Prostate gland (tissue), 2 donors: ENCODE data around the gene TMEM126B. TPM values are rescaled to one million over a fixed set of nuclear protein-coding genes. Genes with fewer than 3 reads are reported as not detected.

Experiments
- DNase-seq: peaks from one replicate; pipeline ENCODE4 v3.0.0-alpha.2; 2019; ENCODE audit warnings: low spot score
- H3K27ac ChIP-seq, 2 donors: fragments of 200-600 bp; sonication (generic); 2 replicates each; pipeline ENCODE4 v1.5.1; 2017 to 2019
- H3K27me3 ChIP-seq: fragments of 200-600 bp; sonication (generic); replicated peaks from 2 replicates; pipeline ENCODE4 v1.5.1; 2019; ENCODE audit not compliant: insufficient read depth
- H3K36me3 ChIP-seq, 2 donors: fragments of 200-600 bp; sonication (generic); 1 replicate in 1 of 2; 2 replicates in 1 of 2; pipeline versions ENCODE4 v1.5.1 to v1.8.1; 2017 to 2019
- H3K4me1 ChIP-seq: fragments of 200-600 bp; sonication (generic); replicated peaks from 2 replicates; pipeline ENCODE4 v1.5.1; 2019
- H3K4me3 ChIP-seq, 2 donors: fragments of 200-600 bp; sonication (generic); 2 replicates each; pipeline ENCODE4 v1.5.1; 2017 to 2019
- H3K9me3 ChIP-seq: fragments of 200-600 bp; sonication (generic); 2 replicates; pipeline ENCODE4 v1.5.1; 2017
- POLR2A ChIP-seq: fragments of 450-650 bp; IDR thresholded peaks from one replicate; pipeline ENCODE4 v1.6.1; 2016; ENCODE audit warnings: antibody characterized with exemption, mild to moderate bottlenecking
- POLR2AphosphoS5 ChIP-seq: sonication (generic); formaldehyde crosslinking; IDR thresholded peaks from one replicate; pipeline ENCODE4 v1.6.1; 2017; ENCODE audit warnings: antibody characterized with exemption
- WGBS: methylation state at CpG from one replicate; pipeline ENCODE4 v1.1.5; 2018; 5-methylcytosine and 5-hydroxymethylcytosine counted together
- intact Hi-C: fragments of 100-400 bp; cut with DNase I; formaldehyde crosslinking; loops from one replicate; pipeline ENCODE4 v1.14.2; 2022
- total RNA-seq, 2 donors: library from RNA; depleted of rRNA; stranded (reverse); fragments of >200 nt; gene quantifications; one replicate each; pipeline ENCODE4 v1.1.0, GENCODE V29; 2016
- TF ChIP-seq, protein P1 (sequence below), 4 experiments: fragments of 200-600 bp in 2 of 4; fragments of 450-650 bp in 2 of 4; sonication (generic) in 2 of 4; IDR thresholded peaks; 1 replicate in 3 of 4; 2 replicates in 1 of 4; pipeline ENCODE4 v1.5.1; 2016 to 2019; ENCODE audit warnings: antibody characterized with exemption in 4 of 4, mild to moderate bottlenecking in 2 of 4, moderate library complexity in 2 of 4

The TMEM126B gene
- total RNA-seq, 2 donors from 2014 or later: 30.0 to 38.3 TPM

DNA sequence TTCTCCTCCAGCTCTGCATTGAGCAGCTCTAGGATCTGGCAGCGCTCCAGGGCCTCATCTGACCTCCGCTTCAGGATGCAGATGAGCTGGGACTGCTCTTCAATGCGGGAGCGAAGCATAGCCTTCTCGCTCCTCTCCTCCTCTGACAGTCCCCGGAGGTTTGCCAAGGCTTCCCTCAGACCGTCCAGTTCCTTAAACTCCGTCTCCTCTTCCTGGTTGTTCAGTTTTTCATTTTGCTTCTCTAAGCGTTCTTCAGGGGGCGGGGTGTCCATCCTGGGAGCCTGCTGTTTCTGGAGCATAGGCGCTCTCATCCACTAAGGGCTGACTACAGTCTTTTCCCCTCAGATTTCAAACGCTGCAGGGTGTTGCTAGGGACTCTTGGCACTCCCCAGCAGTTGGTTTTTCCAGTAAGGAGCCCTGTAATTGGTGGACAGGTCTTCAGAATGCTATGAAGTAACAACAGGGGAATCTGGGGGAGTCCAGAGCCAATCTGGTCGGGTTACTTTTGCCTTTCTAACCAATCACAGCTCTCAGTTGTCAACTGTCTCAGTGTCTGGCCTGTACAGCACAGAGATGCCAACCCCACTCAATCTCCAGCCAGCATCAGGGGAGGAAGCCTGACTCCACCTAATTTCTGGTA, 57.5 kb downstream of the TMEM126B start, which contains the start of gene CCDC89:
TSS of gene CCDC89 (minus strand) at position 376 of the 640 bp plus-strand sequence. CDS start at position 311, 65 bp downstream.
- TF ChIP-seq POLR2AphosphoS5: peak; percentile 26
- no peak for TF ChIP-seq POLR2A
- TF ChIP-seq, protein P1, sequence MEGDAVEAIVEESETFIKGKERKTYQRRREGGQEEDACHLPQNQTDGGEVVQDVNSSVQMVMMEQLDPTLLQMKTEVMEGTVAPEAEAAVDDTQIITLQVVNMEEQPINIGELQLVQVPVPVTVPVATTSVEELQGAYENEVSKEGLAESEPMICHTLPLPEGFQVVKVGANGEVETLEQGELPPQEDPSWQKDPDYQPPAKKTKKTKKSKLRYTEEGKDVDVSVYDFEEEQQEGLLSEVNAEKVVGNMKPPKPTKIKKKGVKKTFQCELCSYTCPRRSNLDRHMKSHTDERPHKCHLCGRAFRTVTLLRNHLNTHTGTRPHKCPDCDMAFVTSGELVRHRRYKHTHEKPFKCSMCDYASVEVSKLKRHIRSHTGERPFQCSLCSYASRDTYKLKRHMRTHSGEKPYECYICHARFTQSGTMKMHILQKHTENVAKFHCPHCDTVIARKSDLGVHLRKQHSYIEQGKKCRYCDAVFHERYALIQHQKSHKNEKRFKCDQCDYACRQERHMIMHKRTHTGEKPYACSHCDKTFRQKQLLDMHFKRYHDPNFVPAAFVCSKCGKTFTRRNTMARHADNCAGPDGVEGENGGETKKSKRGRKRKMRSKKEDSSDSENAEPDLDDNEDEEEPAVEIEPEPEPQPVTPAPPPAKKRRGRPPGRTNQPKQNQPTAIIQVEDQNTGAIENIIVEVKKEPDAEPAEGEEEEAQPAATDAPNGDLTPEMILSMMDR (IDR thresholded peaks at IDR 0.05): no peak
- intact Hi-C loops: loop anchor here (5.0 to 10.0 kb wide), 3 partner anchors 59 to 169 kb away; partner anchors contain the start of genes CCDC83, DLG2 and TMEM126B
- Histone ChIP-seq H3K9me3 (no peaks in the 10 kb centered on the region), H3K36me3 (no peaks in the 10 kb centered on the region), H3K4me3 (peak within 1 kb of the TSS; percentile 13 to 16), H3K27me3 (no peaks in the 10 kb centered on the region), H3K4me1 (no peaks in the 10 kb centered on the region), H3K27ac (peak within 1 kb of the TSS; percentile 32 to 56)
- 55% methylated on average over 13 of the region's 13 CpGs for WGBS
- no peak for DNase-seq

Other genes with a start within 250 kb of the TMEM126B start
- gene DLG2, start 1.2 kb upstream of the TMEM126B start, total RNA-seq: 10 to 100 TPM in 1 of 2 donors, 1 to 10 TPM in 1; 9.8 to 16.2 TPM
- 10 to 100 TPM; 13.6 to 24.4 TPM for gene TMEM126A, start 19.4 kb downstream of the TMEM126B start, total RNA-seq
- 10 to 100 TPM; 50.2 to 89.5 TPM for gene CREBZF, start 36.5 kb downstream of the TMEM126B start, total RNA-seq
- 1 to 10 TPM; 1.4 to 3.6 TPM for gene CCDC89, start 57.6 kb downstream of the TMEM126B start, total RNA-seq
- gene SYTL2, start 182.5 kb downstream of the TMEM126B start, total RNA-seq: 100 to 1,000 TPM in 1 of 2 donors, 10 to 100 TPM in 1; 52.2 to 105 TPM
- gene CCDC83, start 226.8 kb downstream of the TMEM126B start, total RNA-seq: 10 to 100 TPM in 1 of 2 donors, not detected in 1; 12.5 TPM